Skeletal muscle satellite cell (primary cell): Measurements from ENCODE around the gene RGL1.

Source experiments
- H3K27me3 ChIP-seq: 2 replicates; pipeline ENCODE4 v1.7.0; 2013; ENCODE audit warnings: low read length; ENCODE audit not compliant: control insufficient read depth, insufficient read depth
- H3K36me3 ChIP-seq: 2 replicates; pipeline ENCODE4 v1.7.0; 2013; ENCODE audit warnings: mild to moderate bottlenecking, control low read depth, low read length; ENCODE audit not compliant: insufficient read depth
- H3K4me1 ChIP-seq: 2 replicates; pipeline ENCODE4 v1.7.0; 2013; ENCODE audit warnings: low read length; ENCODE audit not compliant: control insufficient read depth, insufficient read depth
- H3K4me2 ChIP-seq: 2 replicates; pipeline ENCODE4 v1.7.0; 2013; ENCODE audit warnings: mild to moderate bottlenecking, low read length
- H3K4me3 ChIP-seq: 2 replicates; pipeline ENCODE4 v1.7.0; 2013; ENCODE audit warnings: low read length
- H3K9ac ChIP-seq: 2 replicates; pipeline ENCODE4 v1.7.0; 2013; ENCODE audit warnings: mild to moderate bottlenecking, low read depth, low read length, moderate library complexity
- H3K9me3 ChIP-seq: replicated peaks from 2 replicates; pipeline ENCODE4 v1.7.0; 2013; ENCODE audit warnings: mild to moderate bottlenecking, control low read depth, low read length

RGL1 gene

GRCh38 chr1:183810756-183811544 lies 6.0 kb downstream of the RGL1 start:
- H3K9me3 ChIP-seq, result no peaks in the 10 kb centered on the region
- no peaks in the 10 kb centered on the region for H3K27me3 ChIP-seq
- H3K4me1 ChIP-seq, result peaks cover 57% of the 10 kb centered on the region
- H3K36me3 ChIP-seq, result no peaks in the 10 kb centered on the region
- no peak overlapping the region for H3K4me3 ChIP-seq
- no peak overlapping the region for H3K9ac ChIP-seq
- no peak overlapping the region for H3K4me2 ChIP-seq

- H3K9me3 ChIP-seq, result no peaks in the 10 kb centered on the region
- H3K4me3 ChIP-seq, result no peak overlapping the region
- no peaks in the 10 kb centered on the region for H3K36me3 ChIP-seq
- H3K9ac ChIP-seq, result no peak overlapping the region
- no peaks in the 10 kb centered on the region for H3K27me3 ChIP-seq
- no peak overlapping the region for H3K4me2 ChIP-seq
- peaks cover 46% of the 10 kb centered on the region for H3K4me1 ChIP-seq
These were observed 7.2 kb downstream of the RGL1 start for GRCh38 chr1:183812128-183812527.

GRCh38 chr1:183812686-183813569 lies 8.0 kb downstream of the RGL1 start:
- H3K36me3 ChIP-seq, result no peaks in the 10 kb centered on the region
- H3K4me3 ChIP-seq, result no peak overlapping the region
- no peaks in the 10 kb centered on the region for H3K27me3 ChIP-seq
- peaks cover 43% of the 10 kb centered on the region for H3K4me1 ChIP-seq
- H3K4me2 ChIP-seq, result no peak overlapping the region
- no peak overlapping the region for H3K9ac ChIP-seq
- H3K9me3 ChIP-seq, result no peaks in the 10 kb centered on the region

- H3K36me3 ChIP-seq, result no peaks in the 10 kb centered on the region
- no peak overlapping the region for H3K4me2 ChIP-seq
- H3K4me1 ChIP-seq, result peaks cover 37% of the 10 kb centered on the region
- H3K4me3 ChIP-seq, result no peak overlapping the region
- no peaks in the 10 kb centered on the region for H3K27me3 ChIP-seq
- H3K9me3 ChIP-seq, result no peaks in the 10 kb centered on the region
- no peak overlapping the region for H3K9ac ChIP-seq
These were observed 9.3 kb downstream of the RGL1 start for GRCh38 chr1:183814121-183814681.

- no peak overlapping the region for H3K4me2 ChIP-seq
- H3K9ac ChIP-seq, result no peak overlapping the region
- no peaks in the 10 kb centered on the region for H3K27me3 ChIP-seq
- no peaks in the 10 kb centered on the region for H3K9me3 ChIP-seq
- peaks cover 23% of the 10 kb centered on the region for H3K4me1 ChIP-seq
- H3K36me3 ChIP-seq, result no peaks in the 10 kb centered on the region
- H3K4me3 ChIP-seq, result no peak overlapping the region
These were observed 11.2 kb downstream of the RGL1 start for GRCh38 chr1:183816110-183816509.

- Histone ChIP-seq H3K9me3 (no peaks in the 10 kb centered on the region), H3K4me1 (peaks cover 34% of the 10 kb centered on the region), H3K9ac (no peak overlapping the region), H3K27me3 (no peaks in the 10 kb centered on the region), H3K36me3 (no peaks in the 10 kb centered on the region), H3K4me3 (no peak overlapping the region), H3K4me2 (no peak overlapping the region)
These were observed 12.8 kb downstream of the RGL1 start for GRCh38 chr1:183817576-183818288.

- Histone ChIP-seq H3K4me1 (peaks cover 29% of the 10 kb centered on the region), H3K27me3 (no peaks in the 10 kb centered on the region), H3K9ac (no peak overlapping the region), H3K4me3 (no peak overlapping the region), H3K4me2 (no peak overlapping the region), H3K36me3 (no peaks in the 10 kb centered on the region), H3K9me3 (no peaks in the 10 kb centered on the region)
These were observed 14.1 kb downstream of the RGL1 start for GRCh38 chr1:183819059-183819458.

- Histone ChIP-seq H3K36me3 (no peaks in the 10 kb centered on the region), H3K27me3 (no peaks in the 10 kb centered on the region), H3K4me2 (peak overlapping the region; percentile 52), H3K4me1 (peaks cover 29% of the 10 kb centered on the region), H3K9ac (peak overlapping the region; percentile 51), H3K4me3 (no peak overlapping the region), H3K9me3 (no peaks in the 10 kb centered on the region)
These were observed 16.5 kb downstream of the RGL1 start for GRCh38 chr1:183821309-183821888.

GRCh38 chr1:183821889-183822611 lies 17.1 kb downstream of the RGL1 start:
- peak overlapping the region; percentile 52 for H3K4me2 ChIP-seq
- no peaks in the 10 kb centered on the region for H3K9me3 ChIP-seq
- peaks cover 29% of the 10 kb centered on the region for H3K4me1 ChIP-seq
- H3K27me3 ChIP-seq, result no peaks in the 10 kb centered on the region
- H3K9ac ChIP-seq, result peak overlapping the region; percentile 51
- H3K36me3 ChIP-seq, result no peaks in the 10 kb centered on the region
- H3K4me3 ChIP-seq, result no peak overlapping the region

- peaks cover 19% of the 10 kb centered on the region for H3K4me1 ChIP-seq
- H3K36me3 ChIP-seq, result no peaks in the 10 kb centered on the region
- H3K4me2 ChIP-seq, result no peak overlapping the region
- no peaks in the 10 kb centered on the region for H3K9me3 ChIP-seq
- H3K9ac ChIP-seq, result no peak overlapping the region
- no peaks in the 10 kb centered on the region for H3K27me3 ChIP-seq
- H3K4me3 ChIP-seq, result no peak overlapping the region
These were observed 19.4 kb downstream of the RGL1 start for GRCh38 chr1:183824291-183824690.
